Left colon (tissue), 2 donors: Measurements from ENCODE around the gene GALK2. TPM values are rescaled to one million over a fixed set of nuclear protein-coding genes. Genes with fewer than 3 reads are reported as not detected.

Source experiments
- ATAC-seq: fragments of 200-7000 bp; cut with Tn5 transposase; one replicate; pipeline ENCODE4 v1.9.1; 2020; ENCODE audit warnings: mild to moderate bottlenecking, moderate library complexity
- DNase-seq, 2 donors: peaks; one replicate each; pipeline ENCODE4 v3.0.0-alpha.2; 2020
- intact Hi-C, 2 donors: fragments of 100-400 bp; cut with DNase I in 1 of 2; cut with micrococcal nuclease in 1 of 2; formaldehyde crosslinking; loops; one replicate each; pipeline versions ENCODE4 v1.11.2 to v1.14.0; 2022; cut with DNase I, micrococcal nuclease
- long read RNA-seq: library from polyadenylated mRNA; unstranded; transcript quantifications from one replicate; pipeline ENCODE4 v2.0.0, GENCODE V29; 2021
- total RNA-seq, 2 donors: library from RNA; stranded (reverse); fragmentation: NEBNext Ultra II Directional; extraction: Animal tissue kit (Norgen Biotek cat#: 25700); gene quantifications; one replicate each; pipeline ENCODE4 v1.2.1, GENCODE V29; 2021
- donor health status: DM: no; HTN: no; CAD: no.
- donor health status: DM: yes; HTN: yes; CAD: no.

Gene GALK2
- 10 to 100 TPM; 34.9 to 38.5 TPM for total RNA-seq
- long read RNA-seq, full-length matches to known transcripts: 40 of 65 reads
- long read RNA-seq, partial matches to known transcripts: 1 of 65 reads
- long read RNA-seq, other reads (novel, unspliced or antisense): 24 of 65 reads

GRCh38 chr15:49169880-49170597 lies at the start of gene GALK2:
TSS of gene GALK2 (plus strand) at chr15:49170247. CDS start at chr15:49170323, 76 bp downstream.
- intact Hi-C loops: no loop called here
- ATAC-seq (peak; percentile 99), DNase-seq (peak; percentile 91 to 95)

GRCh38 chr15:49120832-49121231 lies 49.2 kb upstream of the GALK2 start:
- no peak for DNase-seq
- intact Hi-C loops: no loop called here
- no peak for ATAC-seq

GRCh38 chr15:49121901-49122300 lies 48.1 kb upstream of the GALK2 start:
- no peak for DNase-seq
- intact Hi-C loops: no loop called here
- no peak for ATAC-seq

- intact Hi-C loops: no loop called here
- DNase-seq: no peak
- no peak for ATAC-seq
Measured at GRCh38 chr15:49122541-49123062, 47.4 kb upstream of the GALK2 start.

GRCh38 chr15:49124371-49124770 lies 45.7 kb upstream of the GALK2 start:
- intact Hi-C loops: no loop called here
- DNase-seq (no peak), ATAC-seq (no peak)

- DNase-seq: no peak
- intact Hi-C loops: loop anchor here in 1 of 2 donors (10.0 kb wide), 1 partner anchor 267 kb away; no protein-coding TSS in a partner anchor
- no peak for ATAC-seq
Measured at GRCh38 chr15:49131403-49131802, 38.6 kb upstream of the GALK2 start.

GRCh38 chr15:49134683-49135341 lies 35.2 kb upstream of the GALK2 start:
- no peak for ATAC-seq
- no peak for DNase-seq
- intact Hi-C loops: loop anchor here in 1 of 2 donors (10.0 kb wide), 1 partner anchor 270 kb away; no protein-coding TSS in a partner anchor

GRCh38 chr15:49135342-49135857 lies 34.6 kb upstream of the GALK2 start:
- ATAC-seq (no peak), DNase-seq (no peak)
- intact Hi-C loops: loop anchor here in 1 of 2 donors (10.0 kb wide), 1 partner anchor 271 kb away; no protein-coding TSS in a partner anchor

GRCh38 chr15:49135911-49136310 lies 34.1 kb upstream of the GALK2 start:
- DNase-seq: no peak
- no peak for ATAC-seq
- intact Hi-C loops: loop anchor here in 1 of 2 donors (10.0 kb wide), 1 partner anchor 271 kb away; no protein-coding TSS in a partner anchor

GRCh38 chr15:49137861-49138260 lies 32.2 kb upstream of the GALK2 start:
- DNase-seq (no peak), ATAC-seq (no peak)
- intact Hi-C loops: loop anchor here in 1 of 2 donors (10.0 kb wide), 1 partner anchor 273 kb away; no protein-coding TSS in a partner anchor

- intact Hi-C loops: loop anchor here in 1 of 2 donors (10.0 kb wide), 1 partner anchor 281 kb away; no protein-coding TSS in a partner anchor
- ATAC-seq: peak; percentile 44
- DNase-seq: peak in 1 of 2 donors; percentile 13
Measured at GRCh38 chr15:49145651-49146609, 24.1 kb upstream of the GALK2 start.

GRCh38 chr15:49148298-49148697 lies 21.7 kb upstream of the GALK2 start:
- peak; percentile 45 for ATAC-seq
- intact Hi-C loops: loop anchor here in 1 of 2 donors (10.0 kb wide), 1 partner anchor 283 kb away; no protein-coding TSS in a partner anchor
- DNase-seq: no peak

GRCh38 chr15:49148727-49149126 lies 21.3 kb upstream of the GALK2 start:
- ATAC-seq (no peak), DNase-seq (no peak)
- intact Hi-C loops: loop anchor here in 1 of 2 donors (10.0 kb wide), 1 partner anchor 284 kb away; no protein-coding TSS in a partner anchor

- no peak for ATAC-seq
- intact Hi-C loops: no loop called here
- no peak for DNase-seq
Measured at GRCh38 chr15:49151831-49152230, 18.2 kb upstream of the GALK2 start.

GRCh38 chr15:49152552-49153312 lies 17.3 kb upstream of the GALK2 start:
- no peak for ATAC-seq
- no peak for DNase-seq
- intact Hi-C loops: no loop called here

- ATAC-seq: no peak
- intact Hi-C loops: no loop called here
Measured at GRCh38 chr15:49154359-49154758, 15.7 kb upstream of the GALK2 start.

GRCh38 chr15:49154799-49155109 lies 15.3 kb upstream of the GALK2 start:
- intact Hi-C loops: no loop called here
- peak; percentile 17 for ATAC-seq
- DNase-seq: no peak

More at GRCh38 chr15:49154359-49154758, 15.7 kb upstream of the GALK2 start:
- DNase-seq: no peak
